Measurements from ENCODE around the gene DEUP1. TPM values are rescaled to one million over a fixed set of nuclear protein-coding genes. Genes with fewer than 3 reads are reported as not detected.

Gene DEUP1
- total and polyA plus RNA-seq, 2 donors (not counting 1 experiment from before 2014, with no cell fraction given) = not detected

DNA sequence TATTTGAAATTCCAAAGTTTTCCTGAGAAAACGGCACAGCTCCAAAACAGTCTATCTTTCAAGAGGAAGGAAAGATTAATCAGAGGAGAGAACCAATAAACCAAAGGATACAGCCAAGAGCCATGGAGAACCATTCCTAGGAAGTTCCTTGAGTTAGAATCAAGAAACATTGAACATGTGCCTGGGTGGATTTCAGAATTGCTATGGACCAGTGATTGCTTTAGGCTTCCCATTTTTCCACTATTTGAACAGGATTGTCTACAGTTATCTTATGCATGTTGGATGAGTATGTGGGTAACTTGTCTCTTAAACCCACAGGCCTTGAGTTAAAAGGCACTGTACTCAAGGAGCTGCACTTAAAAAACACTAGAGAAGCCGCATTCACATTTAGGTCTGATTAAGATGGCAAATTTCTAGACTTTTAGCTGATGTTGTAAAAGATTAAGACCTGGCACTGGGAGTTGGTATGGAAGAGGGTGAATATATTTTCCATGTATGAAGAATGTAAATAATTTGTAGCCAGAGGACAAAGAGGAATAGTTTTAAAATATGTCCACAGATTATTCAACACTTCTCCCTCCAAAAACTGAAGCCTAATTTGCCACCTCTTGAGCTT, 11.2 kb upstream of the DEUP1 start:
- no peak overlapping the region for H3K4me3 ChIP-seq (ENCODE audit: control extremely low read depth in 1 of 5, extremely low read depth in 1 of 5, insufficient read depth in 1 of 5, low read depth in 2 of 5, low read length in 4 of 5)
- H3K27ac Mint-ChIP-seq = no peak overlapping the region
- POLR2A ChIA-PET = no interaction called here
- H3K4me1 ChIP-seq (ENCODE audit: control insufficient read depth in 2 of 2, insufficient read depth in 2 of 2, low read length in 2 of 2) = no peaks in the 10 kb centered on the region
- peaks cover 5% of the 10 kb centered on the region for H3K27me3 Mint-ChIP-seq
- CTCF ChIA-PET = no interaction called here
- H3K36me3 ChIP-seq (replicated peaks in 1 of 2; ENCODE audit: control extremely low read depth in 1 of 2, control insufficient read depth in 1 of 2, extremely low read depth in 1 of 2, insufficient read depth in 2 of 2, low read length in 1 of 2) = no peaks in the 10 kb centered on the region
- H3K27me3 ChIP-seq (replicated peaks in 1 of 4; ENCODE audit: control extremely low read depth in 1 of 4, control insufficient read depth in 3 of 4, insufficient read depth in 4 of 4, low read length in 3 of 4) = no peaks in the 10 kb centered on the region
- H2AFZ ChIP-seq (ENCODE audit: insufficient read depth, low read depth, low read length, poor library complexity, severe bottlenecking) = no peak overlapping the region
- WGBS (ENCODE audit: insufficient coverage) = 89% methylated on average over 1 of the region's 2 CpGs
- no peak for DNase-seq
- H3K9me3 ChIP-seq (ENCODE audit: control extremely low read depth in 1 of 3, control insufficient read depth in 2 of 3, insufficient read depth in 1 of 3, low read length in 2 of 3) = peaks cover 0 to 5% (median 2%) of the 10 kb centered on the region in 3 donors
- no peaks in the 10 kb centered on the region for H4K20me1 ChIP-seq (ENCODE audit: control insufficient read depth, insufficient read depth, low read length, poor library complexity, severe bottlenecking)
- ATAC-seq (ENCODE audit: low read depth) = no peak
- no peak overlapping the region for H3K27ac ChIP-seq (ENCODE audit: low read length in 2 of 2)
- TF ChIP-seq, protein P1, sequence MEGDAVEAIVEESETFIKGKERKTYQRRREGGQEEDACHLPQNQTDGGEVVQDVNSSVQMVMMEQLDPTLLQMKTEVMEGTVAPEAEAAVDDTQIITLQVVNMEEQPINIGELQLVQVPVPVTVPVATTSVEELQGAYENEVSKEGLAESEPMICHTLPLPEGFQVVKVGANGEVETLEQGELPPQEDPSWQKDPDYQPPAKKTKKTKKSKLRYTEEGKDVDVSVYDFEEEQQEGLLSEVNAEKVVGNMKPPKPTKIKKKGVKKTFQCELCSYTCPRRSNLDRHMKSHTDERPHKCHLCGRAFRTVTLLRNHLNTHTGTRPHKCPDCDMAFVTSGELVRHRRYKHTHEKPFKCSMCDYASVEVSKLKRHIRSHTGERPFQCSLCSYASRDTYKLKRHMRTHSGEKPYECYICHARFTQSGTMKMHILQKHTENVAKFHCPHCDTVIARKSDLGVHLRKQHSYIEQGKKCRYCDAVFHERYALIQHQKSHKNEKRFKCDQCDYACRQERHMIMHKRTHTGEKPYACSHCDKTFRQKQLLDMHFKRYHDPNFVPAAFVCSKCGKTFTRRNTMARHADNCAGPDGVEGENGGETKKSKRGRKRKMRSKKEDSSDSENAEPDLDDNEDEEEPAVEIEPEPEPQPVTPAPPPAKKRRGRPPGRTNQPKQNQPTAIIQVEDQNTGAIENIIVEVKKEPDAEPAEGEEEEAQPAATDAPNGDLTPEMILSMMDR (IDR thresholded peaks at IDR 0.05) = no peak
- TF ChIP-seq EZH2 (IDR thresholded peaks at IDR 0.05; ENCODE audit: borderline replicate concordance, insufficient read depth, low read depth, low read length, poor library complexity, severe bottlenecking) = no peak
- H3K4me1 Mint-ChIP-seq = no peaks in the 10 kb centered on the region
- intact Hi-C loops (cut with micrococcal nuclease) = no loop called here
- no peak overlapping the region for H3K4me3 Mint-ChIP-seq
- peaks cover 5% of the 10 kb centered on the region for H3K9me3 Mint-ChIP-seq (ENCODE audit: insufficient read depth)
- H3K4me2 ChIP-seq (replicated peaks; ENCODE audit: low read depth, low read length, poor library complexity, severe bottlenecking) = no peak overlapping the region
- H3K9ac ChIP-seq (ENCODE audit: low read length) = no peak overlapping the region
- no peaks in the 10 kb centered on the region for H3K79me2 ChIP-seq (ENCODE audit: control insufficient read depth, insufficient read depth, low read length)

DNA sequence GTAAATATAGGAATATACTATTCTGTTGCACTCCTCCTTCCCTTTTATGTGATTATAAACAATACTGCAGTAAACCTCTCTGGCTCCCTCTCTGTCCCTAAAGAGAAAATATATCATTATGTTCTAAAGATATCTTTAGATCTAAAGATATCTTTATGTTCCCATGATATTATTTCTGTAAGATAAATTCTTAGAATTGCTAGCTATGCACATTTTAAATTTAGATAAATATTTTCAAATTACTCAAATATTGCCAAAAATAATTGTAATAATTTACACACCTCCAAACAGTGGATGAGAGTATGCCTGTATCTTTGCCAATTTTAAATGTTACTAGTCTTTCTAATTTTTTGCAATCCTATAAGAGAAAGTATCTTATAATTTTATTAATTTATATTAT, 10.3 kb upstream of the DEUP1 start:
- no peak for ATAC-seq (ENCODE audit: low read depth)

More for the DNA sequence above, 10.3 kb upstream of the DEUP1 start:
- ChIA-PET CTCF (no interaction called here), POLR2A (no interaction called here)
- no peaks in the 10 kb centered on the region for H3K27me3 ChIP-seq (replicated peaks in 1 of 4; ENCODE audit: control extremely low read depth in 1 of 4, control insufficient read depth in 3 of 4, insufficient read depth in 4 of 4, low read length in 3 of 4)
- no peak overlapping the region for H2AFZ ChIP-seq (ENCODE audit: insufficient read depth, low read depth, low read length, poor library complexity, severe bottlenecking)
- no peak for DNase-seq
- no peaks in the 10 kb centered on the region for H3K36me3 ChIP-seq (replicated peaks in 1 of 2; ENCODE audit: control extremely low read depth in 1 of 2, control insufficient read depth in 1 of 2, extremely low read depth in 1 of 2, insufficient read depth in 2 of 2, low read length in 1 of 2)
- H4K20me1 ChIP-seq (ENCODE audit: control insufficient read depth, insufficient read depth, low read length, poor library complexity, severe bottlenecking) = no peaks in the 10 kb centered on the region
- Mint-ChIP-seq H3K4me1 (no peaks in the 10 kb centered on the region), H3K27me3 (peaks cover 5% of the 10 kb centered on the region), H3K27ac (no peak overlapping the region), H3K9me3 (ENCODE audit: insufficient read depth) (peaks cover 3% of the 10 kb centered on the region), H3K4me3 (no peak overlapping the region)
- H3K9ac ChIP-seq (ENCODE audit: low read length) = no peak overlapping the region
- no peak overlapping the region for H3K4me3 ChIP-seq (ENCODE audit: control extremely low read depth in 1 of 5, extremely low read depth in 1 of 5, insufficient read depth in 1 of 5, low read depth in 2 of 5, low read length in 4 of 5)
- H3K27ac ChIP-seq (ENCODE audit: low read length in 2 of 2) = no peak overlapping the region
- no peak overlapping the region for H3K4me2 ChIP-seq (replicated peaks; ENCODE audit: low read depth, low read length, poor library complexity, severe bottlenecking)
- no peaks in the 10 kb centered on the region for H3K4me1 ChIP-seq (ENCODE audit: control insufficient read depth in 2 of 2, insufficient read depth in 2 of 2, low read length in 2 of 2)
- H3K79me2 ChIP-seq (ENCODE audit: control insufficient read depth, insufficient read depth, low read length) = no peaks in the 10 kb centered on the region
- intact Hi-C loops (cut with micrococcal nuclease) = no loop called here
- peaks cover 0 to 3% (median under 1%) of the 10 kb centered on the region in 3 donors for H3K9me3 ChIP-seq (ENCODE audit: control extremely low read depth in 1 of 3, control insufficient read depth in 2 of 3, insufficient read depth in 1 of 3, low read length in 2 of 3)
- TF ChIP-seq, protein P1 (IDR thresholded peaks at IDR 0.05) = no peak
- TF ChIP-seq EZH2 (IDR thresholded peaks at IDR 0.05; ENCODE audit: borderline replicate concordance, insufficient read depth, low read depth, low read length, poor library complexity, severe bottlenecking) = no peak
